ENCODE results near the gene SLC28A3.

- TF ChIP-seq POLR2A (IDR thresholded peaks at IDR 0.05): no peak
- TF ChIP-seq EP300 (IDR thresholded peaks at IDR 0.05): no peak
These were observed 26.3 kb downstream of the SLC28A3 start for GRCh38 chr9:84314306-84314705.

Measured in suprapubic skin (tissue), 2 donors.